ENCODE results near the gene CDC42BPG. TPM values are rescaled to one million over a fixed set of nuclear protein-coding genes. Genes with fewer than 3 reads are reported as not detected.

Gene CDC42BPG
- total RNA-seq, 1 experiment from 2014 or later = 21.6 TPM

- TF ChIP-seq ATF2 (CRISPR knock-in tag; IDR thresholded peaks at IDR 0.05; ENCODE audit: borderline replicate concordance, low read depth) = no peak
- TF ChIP-seq ZNF317 (CRISPR knock-in tag; IDR thresholded peaks at IDR 0.05; ENCODE audit: borderline replicate concordance, low read depth) = no peak
- no peak for TF ChIP-seq GTF2I (CRISPR knock-in tag; conservative IDR thresholded peaks at IDR 0.05)
- TF ChIP-seq ZNF416 (CRISPR knock-in tag; IDR thresholded peaks at IDR 0.05) = no peak
- TF ChIP-seq PRDM15 (CRISPR knock-in tag; IDR thresholded peaks at IDR 0.05) = no peak
- TF ChIP-seq E2F1 (CRISPR knock-in tag; IDR thresholded peaks at IDR 0.05) = no peak
- TF ChIP-seq ZNF532 (CRISPR knock-in tag; IDR thresholded peaks at IDR 0.05; ENCODE audit: borderline replicate concordance) = no peak
- TF ChIP-seq ATF3 (CRISPR knock-in tag; conservative IDR thresholded peaks at IDR 0.05) = no peak
- no peak for TF ChIP-seq OVOL2 (CRISPR knock-in tag; IDR thresholded peaks at IDR 0.05; ENCODE audit: borderline replicate concordance)
- 0 out of 2 replicates have a peak, but pooled peaks have one; percentile 30 for TF ChIP-seq MAX (CRISPR knock-in tag; IDR thresholded peaks at IDR 0.05)
Measured at GRCh38 chr11:64848826-64849597, 4.6 kb upstream of the CDC42BPG start (continued).

- Mint-ChIP-seq H3K4me3 (no peak overlapping the region), H3K36me3 (no peaks in the 10 kb centered on the region), H3K9me3 (no peaks in the 10 kb centered on the region), H3K27ac (no peak overlapping the region), H3K27me3 (ENCODE audit: low read depth) (no peaks in the 10 kb centered on the region), H3K4me1 (peaks cover 33% of the 10 kb centered on the region)
- DNase-seq (ENCODE audit: low spot score) (no peak), ATAC-seq (no peak)
- ChIA-PET CTCF (interaction anchor here (0.6 to 12.5 kb wide), 36 partner anchors 9 to 669 kb away, joined by 3 to 372 read pairs (median 5); partner anchors contain the start of genes ARL2, BATF2, EHD1 and GPHA2), POLR2A (interaction anchor here (0.7 to 1.6 kb wide), 4 partner anchors 15 to 148 kb away, joined by 3 to 6 read pairs (median 4); partner anchors contain the start of genes BATF2 and EHD1)
- no peak for TF ChIP-seq FOXP4 (CRISPR knock-in tag; IDR thresholded peaks at IDR 0.05)
- no peak for TF ChIP-seq ZNF121 (CRISPR knock-in tag; IDR thresholded peaks at IDR 0.05)
- no peak for TF ChIP-seq ATF3 (CRISPR knock-in tag; conservative IDR thresholded peaks at IDR 0.05)
- no peak for TF ChIP-seq STAT6 (CRISPR knock-in tag; conservative IDR thresholded peaks at IDR 0.05; ENCODE audit: low read depth)
- TF ChIP-seq ATF2 (CRISPR knock-in tag; IDR thresholded peaks at IDR 0.05; ENCODE audit: borderline replicate concordance, low read depth) = no peak
Measured at GRCh38 chr11:64848214-64848825, 3.9 kb upstream of the CDC42BPG start.
